Naive thymus-derived CD4-positive, alpha-beta T cell (primary cell): ENCODE measurements around the gene LRRC74B. TPM values are rescaled to one million over a fixed set of nuclear protein-coding genes. Genes with fewer than 3 reads are reported as not detected.
"Not testable (repeated sequence)": the region's sequence is repeated elsewhere in the genome, so short reads cannot be mapped to it uniquely, and the experiment has no call there.

ENCODE experiments used
- ATAC-seq: fragments of 150-1000 bp; cut with Tn5 transposase; 2 replicates; pipeline ENCODE4 v1.10.0; 2021; ENCODE audit warnings: mild to moderate bottlenecking, moderate library complexity
- CTCF ChIA-PET: fragments of 350-600 bp; sonication (Branson Sonifier 250); formaldehyde crosslinking; loops from one replicate; lab custom pipeline; 2021; ENCODE audit warnings: antibody characterized with exemption; lab: Charles Lee
- POLR2A ChIA-PET: fragments of 350-600 bp; sonication (Branson Sonifier 250); formaldehyde crosslinking; loops from one replicate; lab custom pipeline; 2021; ENCODE audit warnings: antibody characterized with exemption, inconsistent platforms; lab: Charles Lee
- DNase-seq, 9 donors: peaks; one replicate each; pipeline versions ENCODE4 v3.0.0 to v3.0.0-alpha.2; 2020 to 2022; ENCODE audit warnings: mixed read lengths in 1 of 9
- H3K27ac ChIP-seq: one replicate; pipeline ENCODE4 v1.7.0; 2013; ENCODE audit warnings: mild to moderate bottlenecking, low read depth, low read length, moderate library complexity
- H3K27me3 ChIP-seq, 2 donors: one replicate each; pipeline ENCODE4 v1.7.0; 2013; ENCODE audit warnings: low read length in 2 of 2, mild to moderate bottlenecking in 2 of 2, moderate library complexity in 2 of 2; ENCODE audit not compliant: control insufficient read depth in 2 of 2, insufficient read depth in 2 of 2
- H3K36me3 ChIP-seq, 3 experiments: 1 replicate in 2 of 3; 2 replicates in 1 of 3; pipeline ENCODE4 v1.7.0; 2013; ENCODE audit warnings: low read length in 3 of 3, mild to moderate bottlenecking in 3 of 3, moderate library complexity in 1 of 3; ENCODE audit not compliant: insufficient read depth in 3 of 3, control insufficient read depth in 2 of 3
- H3K4me1 ChIP-seq, 2 donors: one replicate each; pipeline ENCODE4 v1.7.0; 2013; ENCODE audit warnings: low read length in 2 of 2, mild to moderate bottlenecking in 2 of 2, moderate library complexity in 1 of 2; ENCODE audit not compliant: control insufficient read depth in 2 of 2, insufficient read depth in 2 of 2
- H3K4me3 ChIP-seq: 2 replicates; pipeline ENCODE4 v1.7.0; 2013; ENCODE audit warnings: mild to moderate bottlenecking, low read length
- H3K9me3 ChIP-seq, 3 experiments: 1 replicate in 2 of 3; 2 replicates in 1 of 3; pipeline ENCODE4 v1.7.0; 2013; ENCODE audit warnings: low read length in 3 of 3; ENCODE audit not compliant: control insufficient read depth in 2 of 3
- H3K27ac Mint-ChIP-seq, 9 donors: one replicate each; pipeline ENCODE4 v1.8.0; 2020 to 2022; ENCODE audit warnings: mixed read lengths in 9 of 9, mild to moderate bottlenecking in 8 of 9, moderate library complexity in 5 of 9, inconsistent platforms in 2 of 9
- H3K27me3 Mint-ChIP-seq, 5 donors: one replicate each; pipeline ENCODE4 v1.8.0; 2021 to 2022; ENCODE audit warnings: mixed read lengths in 5 of 5, mild to moderate bottlenecking in 1 of 5
- H3K36me3 Mint-ChIP-seq, 5 donors: one replicate each; pipeline ENCODE4 v1.8.0; 2020 to 2022; ENCODE audit warnings: mixed read lengths in 5 of 5, mild to moderate bottlenecking in 3 of 5, inconsistent platforms in 1 of 5
- H3K4me1 Mint-ChIP-seq, 7 donors: one replicate each; pipeline ENCODE4 v1.8.0; 2020 to 2022; ENCODE audit warnings: mixed read lengths in 7 of 7, mild to moderate bottlenecking in 3 of 7, inconsistent platforms in 1 of 7
- H3K4me3 Mint-ChIP-seq, 10 donors: one replicate each; pipeline ENCODE4 v1.8.0; 2020 to 2022; ENCODE audit warnings: mild to moderate bottlenecking in 10 of 10, mixed read lengths in 10 of 10, moderate library complexity in 6 of 10, inconsistent platforms in 2 of 10
- H3K9me3 Mint-ChIP-seq, 11 donors: one replicate each; pipeline ENCODE4 v1.8.0; 2020 to 2022; ENCODE audit warnings: mixed read lengths in 11 of 11, mild to moderate bottlenecking in 4 of 11, inconsistent platforms in 1 of 11, moderate library complexity in 1 of 11
- intact Hi-C, 2 donors: fragments of 100-400 bp; cut with micrococcal nuclease; formaldehyde crosslinking; loops; one replicate each; pipeline ENCODE4 v1.15.1; 2023
- polyA plus RNA-seq, 2 donors: library from polyadenylated mRNA; unstranded; fragments of 300-500 nt; fragmentation: Illumina TruSeq; gene quantifications; one replicate each; pipeline ENCODE4 v1.2.3, GENCODE V29; 2021
- total RNA-seq, 6 experiments: library from RNA in 5 of 6; stranded (reverse) in 5 of 6; gene quantifications; 1 replicate in 5 of 6; 2 replicates in 1 of 6; pipeline ENCODE4 v1.2.3 and lab custom pipeline; 2021 to 2026

LRRC74B gene
- total and polyA plus RNA-seq, 7 experiments from 2014 or later: not detected

DNA sequence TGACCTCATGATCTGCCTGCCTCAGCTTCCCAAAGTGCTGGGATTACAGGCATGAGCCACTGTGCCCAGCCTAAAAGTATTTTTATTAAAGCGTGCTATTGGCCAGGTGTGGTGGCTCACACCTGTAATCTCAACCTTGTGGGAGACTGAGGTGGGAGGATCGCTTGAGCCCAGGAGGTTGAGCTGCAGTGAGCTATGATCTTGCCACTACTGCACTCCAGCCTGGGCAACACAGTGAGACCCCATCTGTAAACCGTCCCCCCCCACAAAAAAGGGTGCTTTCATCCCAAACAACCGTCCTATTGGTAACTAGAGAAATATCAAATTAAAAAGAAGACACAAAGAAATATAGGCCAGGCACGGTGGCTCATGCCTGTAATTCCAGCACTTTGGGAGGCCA is 6.6 kb upstream of the LRRC74B start:
- POLR2A ChIA-PET, ATAC-seq, H3K9me3 Mint-ChIP-seq, H3K9me3 ChIP-seq, H3K36me3 Mint-ChIP-seq, H3K4me3 Mint-ChIP-seq, H3K27me3 ChIP-seq, H3K27ac ChIP-seq, H3K4me1 ChIP-seq, H3K4me3 ChIP-seq, H3K36me3 ChIP-seq, intact Hi-C loops, DNase-seq, H3K27ac Mint-ChIP-seq, CTCF ChIA-PET: not testable (repeated sequence)
- peaks cover 16 to 39% (median 24%) of the 10 kb centered on the region in 5 donors for H3K27me3 Mint-ChIP-seq
- peaks cover 2 to 11% (median 6%) of the 10 kb centered on the region in 7 donors for H3K4me1 Mint-ChIP-seq

DNA sequence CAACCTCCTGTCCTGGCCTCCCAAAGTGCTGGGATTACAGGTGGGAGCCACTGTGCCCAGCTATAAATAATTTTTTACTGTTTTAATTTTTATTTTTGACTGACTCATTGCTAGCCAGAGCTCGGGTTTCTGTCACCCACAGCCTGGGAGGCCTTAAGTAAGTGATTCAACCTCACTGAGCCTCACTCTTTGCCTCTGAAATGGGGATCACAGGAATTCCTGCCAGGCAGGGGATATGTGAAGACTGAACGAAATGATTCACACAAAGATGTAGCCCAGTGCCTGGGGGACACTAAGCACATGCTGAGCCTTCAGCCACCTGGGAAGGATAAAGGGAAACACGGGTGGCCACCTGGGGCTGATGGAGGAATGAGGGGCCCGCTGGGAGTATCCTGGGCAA is 3.8 kb upstream of the LRRC74B start:
- no peak for DNase-seq
- Histone ChIP-seq H3K36me3 (no peaks in the 10 kb centered on the region), H3K27me3 (no peaks in the 10 kb centered on the region), H3K4me1 (peaks cover 6 to 16% of the 10 kb centered on the region in 2 donors), H3K9me3 (no peaks in the 10 kb centered on the region), H3K4me3 (no peak overlapping the region), H3K27ac (no peak overlapping the region)
- peaks cover 0 to 1% (median 0%) of the 10 kb centered on the region in 11 donors for H3K9me3 Mint-ChIP-seq
- no peak for ATAC-seq
- peaks cover 16 to 44% (median 32%) of the 10 kb centered on the region in 5 donors for H3K27me3 Mint-ChIP-seq
- ChIA-PET POLR2A (no interaction called here), CTCF (no interaction called here)
- H3K27ac Mint-ChIP-seq: no peak overlapping the region
- H3K4me1 Mint-ChIP-seq: peaks cover 12 to 25% (median 21%) of the 10 kb centered on the region in 7 donors
- no peak overlapping the region for H3K4me3 Mint-ChIP-seq
- intact Hi-C loops: no loop called here
- peaks cover 0 to 3% (median 0%) of the 10 kb centered on the region in 5 donors for H3K36me3 Mint-ChIP-seq

DNA sequence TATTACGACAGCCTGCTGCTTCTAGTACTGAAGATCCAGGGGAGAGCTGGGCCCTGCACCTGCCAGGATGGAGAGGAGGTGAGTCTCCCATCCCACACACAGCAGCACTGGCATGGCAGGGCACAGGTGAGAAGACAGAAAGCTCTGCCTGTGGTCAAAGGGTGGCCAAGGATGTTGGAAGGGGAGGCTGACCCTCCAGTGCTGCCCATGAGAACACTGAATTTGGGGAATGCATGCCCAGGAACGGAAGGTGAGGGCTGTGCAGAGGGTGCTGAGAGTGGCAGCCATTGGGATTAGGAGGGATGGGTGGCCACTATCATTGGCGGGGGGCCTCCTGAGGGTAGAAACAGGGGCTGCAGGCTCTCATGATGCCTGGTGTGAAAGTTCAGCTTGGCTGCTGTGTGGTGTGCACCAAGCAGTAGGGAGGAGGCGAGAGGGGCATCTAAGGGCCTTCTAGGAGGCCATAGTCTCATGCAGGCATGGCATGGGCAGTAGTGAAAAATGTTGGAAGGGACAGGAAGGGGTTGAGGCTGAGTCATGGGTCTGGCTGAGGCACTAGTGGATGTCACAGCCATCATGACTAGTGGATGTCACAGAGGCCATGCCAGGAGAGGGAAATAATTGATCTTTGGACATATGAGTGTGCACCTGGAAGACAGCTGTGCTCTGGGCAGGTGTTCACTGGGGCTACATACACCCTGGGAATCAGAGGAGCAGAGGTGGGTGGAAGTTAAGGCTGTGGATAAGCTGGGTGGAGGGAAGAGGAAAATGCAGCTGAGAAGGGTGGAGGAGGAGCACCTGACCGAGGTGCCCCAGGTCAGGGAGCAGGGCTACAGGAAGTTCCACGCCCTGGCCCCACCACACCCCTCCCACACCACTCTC is 2.5 kb upstream of the LRRC74B start:
- ChIA-PET CTCF (no interaction called here), POLR2A (no interaction called here)
- H3K4me3 ChIP-seq: no peak overlapping the region
- no peak overlapping the region for H3K27ac ChIP-seq
- ATAC-seq (no peak), DNase-seq (no peak)
- Mint-ChIP-seq H3K36me3 (peaks cover 0 to 3% (median 0%) of the 10 kb centered on the region in 5 donors), H3K27me3 (peaks cover 16 to 39% (median 32%) of the 10 kb centered on the region in 5 donors), H3K9me3 (peaks cover 0 to 1% (median 0%) of the 10 kb centered on the region in 11 donors), H3K4me1 (peaks cover 12 to 25% (median 21%) of the 10 kb centered on the region in 7 donors), H3K27ac (peak overlapping the region in 1 of 9 donors; percentile 27), H3K4me3 (peak overlapping the region in 2 of 10 donors; percentile 20 to 41)
- H3K27me3 ChIP-seq: no peaks in the 10 kb centered on the region
- H3K36me3 ChIP-seq: no peaks in the 10 kb centered on the region
- intact Hi-C loops: no loop called here
- H3K4me1 ChIP-seq: peaks cover 6 to 16% of the 10 kb centered on the region in 2 donors
- H3K9me3 ChIP-seq: no peaks in the 10 kb centered on the region

DNA sequence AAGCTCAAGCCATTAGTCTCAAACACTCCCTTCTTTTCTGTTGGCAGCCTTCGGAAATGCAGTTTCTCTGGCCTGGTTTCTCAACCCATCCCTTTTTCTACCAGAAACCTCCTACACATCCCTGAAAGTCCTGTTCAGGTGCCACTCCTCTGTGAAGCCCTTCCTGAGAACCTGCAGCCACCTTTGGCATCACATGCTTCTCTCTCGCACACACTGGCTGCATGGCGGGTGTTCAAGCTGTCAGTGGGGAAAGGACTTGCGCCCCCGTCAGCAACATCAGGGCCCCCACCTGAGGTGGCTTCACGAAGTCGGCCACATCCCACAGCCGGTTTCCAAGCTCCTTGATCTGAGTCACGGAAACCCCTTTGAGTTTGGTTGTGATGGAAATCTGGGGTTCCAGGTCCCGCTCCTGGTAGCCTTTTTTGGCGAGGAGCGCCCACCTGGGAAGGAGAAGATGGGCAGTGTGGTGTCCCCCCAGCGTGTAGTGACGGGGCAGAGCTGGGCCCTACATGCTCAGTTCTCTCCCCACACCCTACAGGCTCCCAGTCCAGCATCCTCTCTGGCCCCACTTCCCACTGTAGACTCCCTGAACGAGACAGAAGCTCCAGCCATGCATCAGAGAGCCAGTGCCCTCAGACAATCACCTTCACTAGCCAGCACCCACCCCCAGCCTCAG is 1.7 kb upstream of the LRRC74B start:
- intact Hi-C loops: no loop called here
- H3K4me3 ChIP-seq: no peak overlapping the region
- Mint-ChIP-seq H3K36me3 (peaks cover 0 to 3% (median 0%) of the 10 kb centered on the region in 5 donors), H3K4me3 (peak overlapping the region in 2 of 10 donors; percentile 18 to 41), H3K9me3 (peaks cover 0 to 1% (median 0%) of the 10 kb centered on the region in 11 donors), H3K4me1 (peaks cover 12 to 25% (median 21%) of the 10 kb centered on the region in 7 donors), H3K27me3 (peaks cover 13 to 34% (median 30%) of the 10 kb centered on the region in 5 donors), H3K27ac (peak overlapping the region in 1 of 9 donors; percentile 27)
- ATAC-seq: no peak
- peaks cover 6 to 16% of the 10 kb centered on the region in 2 donors for H3K4me1 ChIP-seq
- no peak overlapping the region for H3K27ac ChIP-seq
- ChIA-PET CTCF (interaction anchor here (0.6 kb wide), 1 partner anchor 1998 kb away, joined by 3 read pairs; no protein-coding TSS in a partner anchor), POLR2A (no interaction called here)
- H3K9me3 ChIP-seq: no peaks in the 10 kb centered on the region
- no peak for DNase-seq
- H3K36me3 ChIP-seq: no peaks in the 10 kb centered on the region
- no peaks in the 10 kb centered on the region for H3K27me3 ChIP-seq

DNA sequence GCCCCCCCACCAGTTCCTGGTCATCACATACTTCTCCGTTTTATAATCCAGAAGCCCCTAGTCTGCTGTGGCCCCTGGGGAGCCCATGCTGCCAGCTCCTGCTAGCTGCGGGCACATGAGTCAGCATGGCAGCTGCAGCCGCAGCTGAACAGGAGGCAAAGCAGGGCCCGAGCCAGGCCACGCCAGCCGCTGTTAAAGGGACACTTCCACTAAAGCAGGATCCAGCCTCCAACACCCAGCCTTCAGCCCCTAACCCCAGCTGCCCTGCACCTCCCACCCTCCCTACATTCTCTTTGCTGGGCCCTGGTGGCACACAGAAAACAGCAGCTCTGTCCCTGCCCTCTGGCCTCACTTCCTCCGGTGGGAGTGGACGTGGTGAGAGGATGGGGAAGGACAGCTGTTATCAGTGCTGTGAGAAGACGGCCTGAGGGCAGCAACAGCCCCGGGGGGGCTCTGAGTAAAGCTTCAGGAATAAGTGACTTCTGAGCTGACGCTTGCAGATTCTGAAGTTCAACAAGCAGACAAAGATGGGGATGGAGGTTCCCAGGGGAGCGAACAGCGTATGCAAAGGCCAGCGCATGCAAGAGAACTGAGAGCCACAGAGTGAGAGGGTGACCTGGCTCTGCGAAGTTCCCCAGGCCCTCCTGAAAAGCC is 688 bp upstream of the LRRC74B start:
- Mint-ChIP-seq H3K4me3 (peak overlapping the region; percentile 51 to 75 (median 68)), H3K36me3 (no peaks in the 10 kb centered on the region), H3K27me3 (peaks cover 13 to 31% (median 26%) of the 10 kb centered on the region in 5 donors), H3K9me3 (peaks cover 0 to 1% (median 0%) of the 10 kb centered on the region in 11 donors), H3K4me1 (peaks cover 12 to 25% (median 21%) of the 10 kb centered on the region in 7 donors), H3K27ac (peak overlapping the region in 5 of 9 donors; percentile 55 to 78 (median 70))
- ATAC-seq (peak; percentile 30), DNase-seq (no peak)
- no peaks in the 10 kb centered on the region for H3K9me3 ChIP-seq
- no peak overlapping the region for H3K27ac ChIP-seq
- no peaks in the 10 kb centered on the region for H3K27me3 ChIP-seq
- intact Hi-C loops: loop anchor here in 1 of 2 donors (1.0 kb wide), 1 partner anchor 43 kb away; the partner anchor contains the start of gene THAP7
- H3K4me1 ChIP-seq: peaks cover 6 to 16% of the 10 kb centered on the region in 2 donors
- ChIA-PET CTCF (no interaction called here), POLR2A (interaction anchor here (0.5 kb wide), 1 partner anchor 175 kb away, joined by 3 read pairs; no protein-coding TSS in a partner anchor)
- H3K4me3 ChIP-seq: peak overlapping the region; percentile 16
- H3K36me3 ChIP-seq: no peaks in the 10 kb centered on the region

DNA sequence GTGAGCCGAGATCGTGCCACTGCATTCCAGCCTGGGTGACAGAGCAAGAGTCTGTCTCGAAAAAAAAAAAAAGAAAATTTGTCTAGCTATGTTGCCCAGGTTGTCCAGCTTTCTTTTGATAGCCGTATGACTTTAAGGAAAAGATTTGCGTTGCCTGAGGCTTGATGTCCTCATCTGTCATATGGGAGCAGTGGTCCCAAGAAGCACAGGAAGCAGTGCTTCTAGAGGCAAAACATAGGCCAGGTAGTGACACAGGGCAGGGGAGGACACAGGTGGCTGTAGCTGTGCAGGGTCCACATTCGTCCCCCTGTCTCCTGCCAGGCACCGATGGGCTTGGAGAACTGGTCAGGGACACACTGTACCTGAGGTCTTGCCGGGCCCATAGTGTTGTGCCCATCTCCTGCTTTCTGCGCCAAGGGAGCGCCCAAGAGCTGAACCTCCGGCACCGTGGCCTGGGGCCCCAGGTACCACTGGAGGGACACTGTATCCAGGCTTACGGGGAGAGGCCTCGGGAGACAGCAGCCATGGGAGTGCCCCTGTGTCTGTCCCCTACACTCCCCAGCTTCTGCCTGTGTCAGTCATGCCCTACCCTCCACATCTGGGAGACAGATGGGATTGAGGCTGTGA is 1.4 kb downstream of the LRRC74B start:
- POLR2A ChIA-PET: interaction anchor here (0.7 to 1.0 kb wide), 2 partner anchors 44 to 183 kb away, joined by 3 read pairs; no protein-coding TSS in a partner anchor

More for the DNA sequence above, 1.4 kb downstream of the LRRC74B start:
- H3K36me3 ChIP-seq: no peaks in the 10 kb centered on the region
- H3K4me1 Mint-ChIP-seq: peaks cover 16 to 29% (median 21%) of the 10 kb centered on the region in 7 donors
- no peak overlapping the region for H3K4me3 ChIP-seq
- H3K9me3 ChIP-seq: no peaks in the 10 kb centered on the region
- intact Hi-C loops: no loop called here
- no peak overlapping the region for H3K27ac Mint-ChIP-seq
- H3K36me3 Mint-ChIP-seq: no peaks in the 10 kb centered on the region
- CTCF ChIA-PET: no interaction called here
- no peak overlapping the region for H3K27ac ChIP-seq
- H3K4me1 ChIP-seq: peaks cover 6 to 16% of the 10 kb centered on the region in 2 donors
- ATAC-seq: no peak
- H3K27me3 Mint-ChIP-seq: peaks cover 12 to 31% (median 23%) of the 10 kb centered on the region in 5 donors
- H3K27me3 ChIP-seq: no peaks in the 10 kb centered on the region
- no peak overlapping the region for H3K4me3 Mint-ChIP-seq
- no peak for DNase-seq
- peaks cover 0 to 1% (median 0%) of the 10 kb centered on the region in 11 donors for H3K9me3 Mint-ChIP-seq
